ENCODE measurements around the gene NRBP1.
A peak's percentile ranks its signal among the peaks of the same experiment; 100 is the strongest.
"Not testable (repeated sequence)": the region's sequence is repeated elsewhere in the genome, so short reads cannot be mapped to it uniquely, and the experiment has no call there.

NRBP1 gene

DNA sequence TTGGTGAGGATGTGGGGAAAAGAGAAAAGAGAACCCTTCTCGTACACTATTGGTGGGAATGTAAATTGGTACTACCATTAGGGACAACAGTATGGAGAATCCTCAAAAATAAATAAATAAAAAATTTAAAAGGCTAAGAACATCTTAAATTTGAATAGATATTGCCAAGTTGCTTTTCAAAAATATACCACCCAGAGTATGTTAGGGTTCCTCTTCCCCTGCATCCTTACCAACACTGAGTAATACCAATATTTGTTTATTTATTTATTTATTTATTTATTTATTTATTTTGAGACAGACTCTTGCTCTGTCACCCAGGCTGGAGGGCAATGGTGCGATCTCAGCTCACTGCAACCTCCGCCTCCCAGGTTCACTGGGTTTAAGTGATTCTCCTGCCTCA, 5.5 kb upstream of the NRBP1 start:
- no peak for DNase-seq

DNA sequence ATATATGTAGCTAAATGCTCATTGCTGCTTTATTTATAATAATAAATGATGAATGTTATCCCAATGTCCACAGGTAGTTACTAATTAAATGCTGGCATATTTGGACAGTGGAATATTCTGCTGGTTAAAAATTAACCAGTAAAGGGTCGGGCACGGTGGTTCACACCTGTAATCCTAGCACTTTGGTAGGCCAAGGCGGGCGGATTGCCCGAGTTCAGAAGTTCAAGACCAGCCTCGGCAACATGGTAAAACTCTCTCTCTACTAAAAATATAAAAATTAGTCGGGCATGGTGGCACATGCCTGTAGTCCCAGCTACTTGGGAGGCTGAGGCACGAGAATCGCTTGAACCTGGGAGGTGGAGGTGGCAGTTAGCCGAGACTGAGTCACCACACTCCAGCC, 3.4 kb upstream of the NRBP1 start:
- DNase-seq = not testable (repeated sequence)

DNA sequence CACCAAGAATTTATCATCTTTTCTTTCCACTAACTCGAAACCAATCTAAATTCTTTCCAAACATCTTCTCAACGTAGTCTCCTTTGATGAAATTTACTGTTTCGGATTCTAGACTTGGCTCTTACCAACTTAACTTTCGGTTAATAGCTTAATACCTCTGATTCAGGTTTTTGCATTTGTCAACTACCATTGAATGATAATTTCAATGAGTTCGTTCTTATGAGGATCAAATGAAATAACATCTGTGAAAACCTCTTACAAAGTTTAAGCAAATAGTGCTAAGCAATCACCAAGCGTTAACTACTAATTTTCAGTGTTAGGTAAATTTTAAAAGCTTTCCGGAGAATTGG, 593 bp upstream of the NRBP1 start:
- DNase-seq = no peak

DNA sequence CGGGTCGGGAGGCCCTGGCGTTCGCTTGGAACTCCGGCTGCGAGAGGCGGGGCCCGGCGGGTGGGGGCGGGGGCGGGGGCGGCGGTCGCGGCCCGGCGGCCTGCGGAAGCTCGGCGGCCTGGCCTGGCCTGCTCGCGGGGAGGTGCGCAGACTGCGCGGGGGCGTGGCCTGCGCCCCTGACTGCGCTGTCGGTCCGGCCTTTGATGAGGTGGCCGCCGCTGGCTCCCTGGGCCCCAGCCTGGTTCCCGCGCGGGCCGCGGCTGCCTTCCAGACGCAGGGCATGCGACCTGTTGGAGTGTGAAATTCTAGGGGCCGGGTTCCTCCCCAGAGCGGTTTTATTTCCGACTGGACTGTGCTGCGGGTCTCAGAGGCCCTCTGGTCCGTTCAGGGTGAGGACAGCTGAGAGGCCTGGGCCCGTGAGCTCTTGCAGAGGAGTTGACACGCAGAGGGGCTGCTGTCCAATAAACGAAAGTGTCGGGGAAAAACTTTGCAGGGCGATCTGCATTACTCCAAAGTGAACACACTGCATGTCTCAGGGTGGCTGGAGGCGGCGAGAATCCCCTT, 629 bp downstream of the NRBP1 start:
- DNase-seq = peak; percentile 85

DNA sequence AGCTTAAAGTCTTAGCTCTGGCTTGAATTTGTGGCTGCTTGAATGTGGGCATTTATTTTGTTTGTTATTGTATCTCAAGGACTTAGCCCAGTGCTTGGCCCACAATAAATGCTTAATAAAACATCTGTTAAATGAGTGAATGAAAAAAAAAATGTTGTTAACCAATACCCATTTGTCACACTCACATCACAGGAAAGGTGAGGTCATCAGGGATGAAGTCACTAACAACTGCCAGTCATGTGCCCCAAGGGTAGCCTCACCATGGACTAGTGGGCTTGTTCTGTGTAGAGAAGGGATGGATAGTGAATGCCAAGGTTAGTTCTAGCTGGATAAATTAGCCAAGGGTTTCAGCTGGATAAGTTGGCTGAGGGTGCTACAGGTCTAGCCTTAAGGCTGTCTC, 3.0 kb downstream of the NRBP1 start:
- DNase-seq = no peak

DNA sequence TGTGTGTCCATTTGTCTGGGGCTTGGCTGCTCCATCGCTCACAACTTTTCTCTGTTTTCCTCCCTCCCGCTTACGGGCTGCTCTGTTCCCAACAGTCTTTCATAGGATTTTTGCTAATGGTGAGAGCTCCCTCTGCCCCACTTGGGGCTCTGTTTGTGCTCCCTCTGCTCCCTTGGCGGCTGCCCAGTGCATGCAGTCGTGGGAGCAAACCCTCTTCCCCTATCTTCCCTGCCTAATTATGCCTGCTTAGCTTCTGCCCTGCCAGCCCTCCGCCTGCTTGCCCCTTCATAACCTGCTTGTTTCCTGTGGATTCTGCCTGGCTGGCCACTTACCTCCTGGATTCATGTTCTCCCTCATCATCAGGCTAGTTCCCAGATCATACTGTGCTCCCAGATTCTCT, 7.2 kb downstream of the NRBP1 start:
- DNase-seq = no peak

DNA sequence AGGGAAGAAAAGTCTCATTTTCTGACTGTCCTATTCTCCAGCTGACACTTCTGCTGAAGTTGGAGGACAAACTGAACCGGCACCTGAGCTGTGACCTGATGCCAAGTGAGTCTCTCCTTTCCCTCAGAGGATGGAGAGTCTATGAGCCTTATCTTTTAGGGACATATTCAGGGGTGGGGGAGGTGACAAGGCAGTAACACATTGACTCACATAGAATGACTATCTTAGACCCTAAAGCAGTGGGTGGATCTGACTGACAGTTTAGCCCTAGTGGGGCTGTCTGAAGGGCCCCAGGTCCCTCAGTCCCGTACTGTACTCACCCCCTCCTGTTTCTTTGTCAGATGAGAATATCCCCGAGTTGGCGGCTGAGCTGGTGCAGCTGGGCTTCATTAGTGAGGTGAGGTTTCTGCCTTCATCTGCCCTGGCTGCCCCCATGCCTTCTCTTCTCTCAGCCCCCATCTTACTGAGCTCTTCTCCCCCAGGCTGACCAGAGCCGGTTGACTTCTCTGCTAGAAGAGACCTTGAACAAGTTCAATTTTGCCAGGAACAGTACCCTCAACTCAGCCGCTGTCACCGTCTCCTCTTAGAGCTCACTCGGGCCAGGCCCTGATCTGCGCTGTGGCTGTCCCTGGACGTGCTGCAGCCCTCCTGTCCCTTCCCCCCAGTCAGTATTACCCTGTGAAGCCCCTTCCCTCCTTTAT, 12.9 kb downstream of the NRBP1 start:
- no peak for DNase-seq

DNA sequence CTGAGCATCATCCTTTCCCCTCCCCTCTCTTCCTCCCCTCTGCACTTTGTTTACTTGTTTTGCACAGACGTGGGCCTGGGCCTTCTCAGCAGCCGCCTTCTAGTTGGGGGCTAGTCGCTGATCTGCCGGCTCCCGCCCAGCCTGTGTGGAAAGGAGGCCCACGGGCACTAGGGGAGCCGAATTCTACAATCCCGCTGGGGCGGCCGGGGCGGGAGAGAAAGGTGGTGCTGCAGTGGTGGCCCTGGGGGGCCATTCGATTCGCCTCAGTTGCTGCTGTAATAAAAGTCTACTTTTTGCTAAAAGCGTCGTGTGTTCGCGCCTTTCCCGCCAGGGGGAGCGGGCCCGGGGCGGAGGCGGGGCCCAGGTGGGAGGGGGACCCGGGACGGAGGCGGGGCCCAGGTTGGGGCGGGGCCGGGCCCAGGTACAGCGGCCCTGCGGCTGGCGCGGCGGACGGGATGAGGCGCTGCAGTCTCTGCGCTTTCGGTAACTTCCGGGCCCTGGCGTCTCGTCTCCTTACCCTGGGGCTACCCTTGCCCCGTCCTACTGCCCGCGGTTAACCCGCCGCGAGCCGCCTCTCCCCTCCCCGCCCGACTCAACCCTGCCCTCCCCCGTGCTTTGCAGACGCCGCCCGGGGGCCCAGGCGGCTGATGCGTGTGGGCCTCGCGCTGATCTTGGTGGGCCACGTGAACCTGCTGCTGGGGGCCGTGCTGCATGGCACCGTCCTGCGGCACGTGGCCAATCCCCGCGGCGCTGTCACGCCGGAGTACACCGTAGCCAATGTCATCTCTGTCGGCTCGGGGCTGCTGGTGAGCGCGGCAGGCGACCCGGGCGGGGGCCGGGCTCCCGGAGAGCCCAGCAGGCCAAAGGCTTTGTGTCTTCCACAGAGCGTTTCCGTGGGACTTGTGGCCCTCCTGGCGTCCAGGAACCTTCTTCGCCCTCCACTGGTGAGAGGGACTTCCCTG, 13.8 kb downstream of the NRBP1 start, which contains the start of gene KRTCAP3:
Gene KRTCAP3, plus strand, starts transcription at position 424 of the 962 bp plus-strand sequence. Its CDS starts 32 bp downstream, at position 456.
- peak; percentile 85 for DNase-seq

DNA sequence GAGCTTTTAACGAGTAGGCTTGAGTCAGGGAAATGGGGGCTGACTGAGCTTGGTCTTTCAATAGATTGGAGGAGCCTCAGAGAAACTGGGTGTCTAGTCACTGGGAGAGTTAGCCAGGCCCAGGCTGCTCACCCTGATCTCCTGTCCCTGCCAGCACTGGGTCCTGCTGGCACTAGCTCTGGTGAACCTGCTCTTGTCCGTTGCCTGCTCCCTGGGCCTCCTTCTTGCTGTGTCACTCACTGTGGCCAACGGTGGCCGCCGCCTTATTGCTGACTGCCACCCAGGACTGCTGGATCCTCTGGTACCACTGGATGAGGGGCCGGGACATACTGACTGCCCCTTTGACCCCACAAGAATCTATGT, 14.5 kb downstream of the NRBP1 start:
- DNase-seq = peak; percentile 44

DNA sequence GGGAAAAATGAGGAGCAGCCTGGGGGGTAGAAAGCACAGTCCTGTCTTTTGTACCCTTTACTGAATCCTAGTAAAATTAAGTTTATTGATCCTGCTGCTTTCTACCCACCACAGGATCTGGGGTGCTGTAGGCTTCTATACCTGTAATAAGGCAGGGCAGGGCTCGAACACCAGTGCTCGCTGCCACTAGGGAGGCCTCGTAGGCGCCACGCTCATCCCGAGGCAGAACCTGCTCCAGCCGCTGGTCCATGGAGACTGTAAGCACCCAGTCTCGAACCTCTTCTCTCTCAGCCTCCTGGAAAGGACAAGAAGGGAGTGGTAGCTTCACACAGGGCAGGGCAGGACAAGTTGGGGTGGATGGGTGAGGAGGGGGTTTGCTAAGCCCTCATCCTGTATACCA, 16.7 kb downstream of the NRBP1 start:
- no peak for DNase-seq

DNA sequence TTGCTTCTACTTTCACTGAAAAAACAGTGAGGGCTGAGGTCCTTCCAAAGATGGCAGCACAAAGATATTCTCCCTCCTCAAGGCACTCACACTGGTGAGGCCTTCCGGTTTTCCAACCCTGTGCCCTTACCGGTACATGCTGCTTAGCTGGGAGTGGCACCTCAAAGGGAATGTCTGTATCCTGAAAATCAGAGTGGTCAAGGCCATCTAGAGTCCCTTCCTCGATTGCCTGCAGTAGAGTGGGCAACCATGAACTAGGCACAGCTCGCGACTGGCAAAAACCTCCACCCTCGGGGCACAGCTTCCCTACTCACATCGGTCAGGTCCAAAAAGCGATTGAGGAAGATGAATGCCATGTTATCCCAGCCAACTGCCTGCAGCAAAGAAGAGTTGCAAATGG, 17.2 kb downstream of the NRBP1 start:
- no peak for DNase-seq

DNA sequence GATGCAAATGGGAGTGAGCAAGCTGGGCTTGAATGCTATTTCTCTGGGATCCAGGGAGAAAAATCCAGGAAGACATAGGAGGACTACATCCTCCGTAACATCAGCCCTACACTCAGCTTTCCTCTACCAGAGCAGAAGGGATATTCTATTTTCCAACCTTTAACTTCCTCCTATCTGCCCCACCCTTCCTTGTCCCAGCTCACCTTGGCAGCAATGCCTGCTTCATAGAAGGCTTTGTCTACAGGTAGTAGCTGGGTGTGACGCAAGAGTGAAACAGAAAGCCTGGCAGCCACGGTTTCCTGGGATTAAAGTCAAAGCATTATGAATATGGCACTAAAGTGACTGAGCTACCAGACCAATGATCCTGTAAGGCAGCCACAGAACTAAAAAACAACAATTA, 17.6 kb downstream of the NRBP1 start:
- DNase-seq = no peak

DNA sequence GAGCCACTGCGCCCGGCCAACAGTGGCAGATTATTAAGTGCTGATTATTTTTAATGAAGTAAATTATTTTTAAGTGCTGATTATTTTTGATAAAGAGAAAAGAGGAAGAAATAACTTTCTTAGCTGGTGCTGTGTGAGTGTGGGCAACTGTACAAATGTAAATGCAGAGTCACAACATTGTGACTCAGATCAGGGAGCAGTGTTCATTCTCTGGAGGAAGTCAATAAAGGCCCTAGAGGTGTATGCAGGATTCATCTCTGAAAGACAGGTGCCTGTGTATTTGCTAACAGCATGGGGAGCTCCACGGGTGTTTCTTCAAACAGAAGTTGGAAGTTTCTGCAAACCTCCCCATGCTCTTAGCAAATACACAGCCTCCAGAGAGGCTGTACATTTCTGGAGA, 19.9 kb downstream of the NRBP1 start:
- DNase-seq = peak; percentile 90

DNA sequence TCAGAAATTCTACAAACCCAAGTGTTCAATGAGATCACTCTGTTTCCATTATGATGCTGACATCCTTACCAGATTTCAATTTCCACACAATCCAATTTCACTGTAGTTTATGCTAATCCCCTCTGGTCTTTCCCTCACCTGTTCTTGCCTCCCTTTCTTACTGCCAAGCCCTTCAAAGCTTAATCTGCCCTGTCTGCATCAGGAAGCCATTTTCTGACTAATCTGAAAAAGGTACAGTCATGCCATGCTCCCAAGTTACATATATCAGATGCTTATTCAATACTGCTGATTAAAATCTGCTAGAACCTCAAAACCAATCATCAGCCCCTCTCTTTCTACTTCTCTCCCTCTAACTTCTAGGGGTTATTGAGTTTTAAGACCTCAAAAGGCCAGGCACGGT, 22.7 kb downstream of the NRBP1 start:
- no peak for DNase-seq

DNA sequence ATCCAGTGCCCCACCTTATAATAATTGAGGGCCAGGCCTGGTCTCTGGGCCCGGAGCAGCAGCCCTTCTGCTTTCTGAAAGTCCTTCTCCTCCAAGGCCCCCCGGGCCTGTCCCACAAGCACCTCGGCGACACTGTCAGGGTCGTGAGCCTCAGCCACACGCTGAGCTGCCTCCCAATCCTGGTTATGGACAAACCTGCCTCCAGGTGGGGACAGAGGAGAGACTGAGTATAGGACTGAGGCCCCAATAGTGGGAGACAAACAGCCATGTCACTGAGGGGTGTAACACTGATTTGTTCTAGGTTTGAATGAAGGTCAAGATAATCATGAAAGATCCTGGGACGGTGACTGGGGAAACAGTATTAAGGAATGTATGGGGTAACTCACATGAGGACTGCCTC, 25.5 kb downstream of the NRBP1 start:
- DNase-seq = no peak

DNA sequence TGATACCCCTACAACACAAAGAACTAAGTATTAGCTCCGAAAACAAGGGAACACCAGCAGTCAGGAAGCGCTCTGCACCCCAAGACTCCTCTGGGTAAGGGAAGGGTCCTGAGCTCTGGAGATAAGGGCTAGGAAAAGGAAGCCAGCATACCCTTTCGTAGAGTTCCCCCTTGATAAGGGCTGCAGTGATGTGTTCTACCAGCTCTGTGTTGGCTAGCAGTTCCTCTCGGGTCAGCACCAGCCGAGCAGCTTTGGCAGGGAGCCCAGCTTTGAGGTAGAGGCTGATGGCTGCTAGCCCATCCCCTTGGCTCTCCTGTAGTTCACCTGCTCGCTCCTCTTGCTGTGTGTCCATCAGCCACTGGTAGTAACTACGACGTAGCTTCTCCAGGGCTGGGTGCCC, 32.7 kb downstream of the NRBP1 start:
- no peak for DNase-seq

DNA sequence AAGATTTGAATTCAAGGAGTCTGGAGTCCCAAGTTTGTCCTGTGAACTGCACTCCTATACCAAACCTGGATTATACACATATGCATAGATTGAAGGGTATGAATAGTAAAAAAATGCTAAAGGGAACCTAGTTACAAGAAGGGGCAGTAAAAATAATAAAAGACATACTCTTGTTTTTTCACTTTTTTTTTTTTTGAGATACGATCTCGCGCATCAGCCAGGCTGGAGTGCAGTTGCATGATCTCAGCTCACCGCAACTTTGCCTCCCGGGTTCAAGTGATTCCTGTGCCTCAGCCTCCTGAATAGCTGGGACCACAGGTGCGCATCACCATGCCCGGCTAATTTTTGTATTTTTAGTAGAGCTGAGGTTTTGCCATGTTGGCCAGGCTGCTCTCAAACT, 36.0 kb downstream of the NRBP1 start:
- DNase-seq = no peak

DNA sequence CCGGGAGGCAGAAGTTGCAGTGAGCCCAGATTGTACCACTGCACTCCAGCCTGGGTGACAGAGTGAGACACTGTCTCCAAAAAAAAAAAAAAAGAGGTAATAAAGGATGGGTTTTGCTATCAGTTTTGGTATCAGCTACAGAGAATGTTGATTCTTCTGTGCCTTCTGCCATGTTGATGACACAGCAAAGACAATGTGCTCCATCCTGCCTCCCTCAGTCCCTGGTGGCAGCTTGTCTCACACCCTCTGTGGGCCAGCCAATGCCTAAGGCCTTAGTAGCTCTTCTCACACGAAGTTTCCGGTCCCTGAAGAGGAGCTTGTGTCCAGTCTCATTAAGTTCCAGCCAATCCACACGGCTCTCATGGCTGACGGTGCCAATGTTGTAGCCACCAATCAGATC, 43.5 kb downstream of the NRBP1 start:
- DNase-seq = no peak

DNA sequence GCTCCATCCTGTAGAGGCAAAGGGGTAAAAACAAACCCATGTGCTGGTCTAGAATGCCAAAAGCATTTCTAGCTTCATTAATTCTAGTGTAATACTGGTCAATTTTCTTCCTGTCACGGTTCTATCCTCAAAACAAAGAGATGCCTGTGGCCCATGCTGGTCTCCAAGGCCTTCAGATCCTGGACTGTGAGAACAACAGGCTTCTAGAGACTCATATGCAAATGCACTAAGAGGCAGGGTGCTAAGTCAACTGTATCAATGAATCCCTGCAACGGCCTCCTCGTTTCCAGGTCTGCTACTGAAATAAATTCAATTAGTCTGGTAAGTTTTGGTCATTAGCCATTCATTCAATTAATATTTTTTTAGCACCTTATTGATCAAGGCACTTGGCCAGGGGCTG, 57.1 kb downstream of the NRBP1 start:
- no peak for DNase-seq

DNA sequence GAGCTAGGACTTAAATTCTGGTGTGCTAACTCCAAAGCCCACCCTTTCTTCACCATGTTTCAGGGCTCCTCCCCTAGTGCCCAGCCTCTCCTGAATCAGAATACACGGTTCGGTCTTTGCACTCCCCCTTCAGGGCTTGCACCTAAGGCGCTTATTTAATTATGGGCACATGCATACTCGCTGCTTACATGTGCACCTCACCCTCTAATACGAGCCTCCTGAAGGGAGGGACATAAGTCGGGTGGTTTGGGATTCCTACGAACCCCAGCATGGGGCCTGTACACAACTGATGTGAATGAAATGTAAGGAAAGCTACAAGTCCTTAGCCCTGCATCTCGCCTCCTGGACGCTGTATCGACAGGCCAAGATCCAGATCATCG, 60.7 kb downstream of the NRBP1 start:
- DNase-seq = peak; percentile 69

DNA sequence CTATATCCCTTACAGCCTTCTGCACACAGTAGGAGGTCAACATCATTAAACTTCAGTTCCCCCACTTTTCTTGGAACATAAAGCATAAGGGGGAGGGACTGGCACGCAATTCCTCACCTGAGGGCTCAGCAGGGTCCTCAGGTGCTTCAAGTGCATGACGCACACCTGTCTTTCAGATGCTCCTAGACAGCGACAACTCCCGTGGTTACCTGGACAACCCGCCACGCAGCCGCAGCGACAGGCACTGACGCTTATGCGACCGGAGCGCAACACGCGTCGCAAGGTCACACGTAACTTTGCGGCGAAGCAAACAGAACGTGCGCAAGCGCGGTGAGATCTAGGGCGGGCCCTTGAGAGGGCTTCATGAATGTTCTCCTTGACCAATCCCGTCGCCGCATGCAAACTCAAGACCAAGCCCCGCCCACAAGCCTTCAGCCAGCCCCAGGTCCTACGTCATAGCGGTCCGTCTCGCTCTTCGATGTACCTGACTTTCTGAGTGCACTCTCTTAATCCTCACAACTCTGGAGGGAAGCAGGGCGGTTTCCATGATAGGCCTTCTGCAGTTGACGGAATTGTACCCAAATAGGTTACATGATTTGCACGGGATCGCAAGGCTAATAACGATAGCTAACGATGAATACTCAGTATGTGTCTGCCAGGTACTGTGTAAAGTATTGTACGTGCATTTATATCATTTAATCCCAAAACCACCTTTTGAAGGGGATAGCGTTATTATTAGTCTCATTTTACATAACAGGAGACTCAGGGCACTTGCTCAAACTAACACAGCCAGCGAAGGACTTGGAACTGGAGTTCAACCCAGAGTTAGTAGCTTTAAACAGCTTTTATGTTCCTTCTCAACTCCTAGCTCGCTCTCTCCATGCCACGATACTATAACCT, 61.3 kb downstream of the NRBP1 start, which contains the start of gene IFT172:
Gene IFT172, minus strand, starts transcription at position 246 of the 900 bp plus-strand sequence. Its CDS starts 90 bp downstream, at position 156.
- DNase-seq = peak; percentile 100
